Parathyroid adenoma (tissue), 2 donors: ENCODE measurements around the gene NTPCR.
A peak's percentile ranks its signal among the peaks of the same experiment; 100 is the strongest.

Source experiments
- H2AFZ ChIP-seq: fragments of 300-600 bp; sonication (generic); one replicate; pipeline ENCODE4 v1.7.0; 2017; ENCODE audit warnings: antibody characterized with exemption, mild to moderate bottlenecking
- H3K27ac ChIP-seq: fragments of 300-600 bp; sonication (generic); one replicate; pipeline ENCODE4 v1.7.0; 2017
- H3K27me3 ChIP-seq: fragments of 300-600 bp; sonication (generic); one replicate; pipeline ENCODE4 v1.7.0; 2017; ENCODE audit warnings: low read length; ENCODE audit not compliant: control insufficient read depth, insufficient read depth
- H3K36me3 ChIP-seq: fragments of 300-600 bp; sonication (generic); one replicate; pipeline ENCODE4 v1.7.0; 2017; ENCODE audit warnings: low read length; ENCODE audit not compliant: control insufficient read depth, insufficient read depth
- H3K4me1 ChIP-seq: fragments of 300-600 bp; sonication (generic); one replicate; pipeline ENCODE4 v1.7.0; 2017; ENCODE audit warnings: control low read depth
- H3K4me2 ChIP-seq: fragments of 300-600 bp; sonication (generic); one replicate; pipeline ENCODE4 v1.7.0; 2017; ENCODE audit warnings: low read length
- H3K4me3 ChIP-seq: fragments of 300-600 bp; sonication (generic); one replicate; pipeline ENCODE4 v1.7.0; 2017; ENCODE audit warnings: low read depth, low read length
- H3K79me2 ChIP-seq: fragments of 300-600 bp; sonication (generic); one replicate; pipeline ENCODE4 v1.7.0; 2017; ENCODE audit warnings: control low read depth
- H3K9ac ChIP-seq: fragments of 300-600 bp; sonication (generic); one replicate; pipeline ENCODE4 v1.7.0; 2017; ENCODE audit warnings: mild to moderate bottlenecking
- H3K9me3 ChIP-seq: fragments of 300-600 bp; sonication (generic); one replicate; pipeline ENCODE4 v1.7.0; 2017; ENCODE audit warnings: low read length; ENCODE audit not compliant: control insufficient read depth
- CTCF ChIP-seq: fragments of 300-600 bp; sonication (generic); IDR thresholded peaks from one replicate; pipeline ENCODE4 v1.7.0; 2017; ENCODE audit warnings: antibody characterized with exemption, mild to moderate bottlenecking
- donor health status: primary hyperparathyroidism.

Gene NTPCR

GRCh38 chr1:232951180-232951579, 769 bp downstream of the NTPCR start:
- no peaks in the 10 kb centered on the region for H3K9me3 ChIP-seq
- H3K36me3 ChIP-seq = no peaks in the 10 kb centered on the region
- peak overlapping the region; percentile 69 for H3K4me2 ChIP-seq
- peak overlapping the region; percentile 94 for H2AFZ ChIP-seq
- H3K4me3 ChIP-seq = peak overlapping the region; percentile 88
- H3K9ac ChIP-seq = no peak overlapping the region
- TF ChIP-seq CTCF = no peak
- peaks cover 9% of the 10 kb centered on the region for H3K4me1 ChIP-seq
- H3K79me2 ChIP-seq = no peaks in the 10 kb centered on the region
- peak overlapping the region; percentile 63 for H3K27ac ChIP-seq
- H3K27me3 ChIP-seq = no peaks in the 10 kb centered on the region

GRCh38 chr1:232951605-232952004, 1.2 kb downstream of the NTPCR start:
- peak overlapping the region; percentile 69 for H3K4me2 ChIP-seq
- H3K4me1 ChIP-seq = peaks cover 9% of the 10 kb centered on the region
- H3K9ac ChIP-seq = no peak overlapping the region
- H3K27ac ChIP-seq = no peak overlapping the region
- peak overlapping the region; percentile 94 for H2AFZ ChIP-seq
- no peak for TF ChIP-seq CTCF
- peak overlapping the region; percentile 88 for H3K4me3 ChIP-seq
- H3K36me3 ChIP-seq = no peaks in the 10 kb centered on the region
- no peaks in the 10 kb centered on the region for H3K27me3 ChIP-seq
- no peaks in the 10 kb centered on the region for H3K79me2 ChIP-seq
- no peaks in the 10 kb centered on the region for H3K9me3 ChIP-seq

GRCh38 chr1:232952514-232953499, 2.4 kb downstream of the NTPCR start:
- peak; percentile 40 for TF ChIP-seq CTCF
- H3K4me1 ChIP-seq = peaks cover 9% of the 10 kb centered on the region
- H3K9me3 ChIP-seq = no peaks in the 10 kb centered on the region
- no peaks in the 10 kb centered on the region for H3K36me3 ChIP-seq
- no peak overlapping the region for H3K4me2 ChIP-seq
- no peaks in the 10 kb centered on the region for H3K27me3 ChIP-seq
- no peak overlapping the region for H3K4me3 ChIP-seq
- no peak overlapping the region for H3K9ac ChIP-seq
- H2AFZ ChIP-seq = no peak overlapping the region
- no peak overlapping the region for H3K27ac ChIP-seq
- H3K79me2 ChIP-seq = peaks cover 2% of the 10 kb centered on the region

- TF ChIP-seq CTCF = no peak
- Histone ChIP-seq H3K4me1 (peaks cover 7% of the 10 kb centered on the region), H3K9me3 (no peaks in the 10 kb centered on the region)
Measured at GRCh38 chr1:232954594-232955365, 4.4 kb downstream of the NTPCR start.

More at GRCh38 chr1:232954594-232955365, 4.4 kb downstream of the NTPCR start:
- Histone ChIP-seq H3K4me2 (no peak overlapping the region), H3K27me3 (no peaks in the 10 kb centered on the region), H2AFZ (no peak overlapping the region), H3K27ac (no peak overlapping the region), H3K9ac (no peak overlapping the region), H3K79me2 (peaks cover 3% of the 10 kb centered on the region), H3K4me3 (no peak overlapping the region), H3K36me3 (no peaks in the 10 kb centered on the region)
